Effector CD8-positive, alpha-beta T cell (primary cell): ENCODE measurements around the gene MLLT6.
"Not testable (repeated sequence)": the region's sequence is repeated elsewhere in the genome, so short reads cannot be mapped to it uniquely, and the experiment has no call there.

ENCODE experiments used
- DNase-seq: peaks from one replicate; lab custom pipeline; 2025; lab: John Stamatoyannopoulos, UW

MLLT6 gene

DNA sequence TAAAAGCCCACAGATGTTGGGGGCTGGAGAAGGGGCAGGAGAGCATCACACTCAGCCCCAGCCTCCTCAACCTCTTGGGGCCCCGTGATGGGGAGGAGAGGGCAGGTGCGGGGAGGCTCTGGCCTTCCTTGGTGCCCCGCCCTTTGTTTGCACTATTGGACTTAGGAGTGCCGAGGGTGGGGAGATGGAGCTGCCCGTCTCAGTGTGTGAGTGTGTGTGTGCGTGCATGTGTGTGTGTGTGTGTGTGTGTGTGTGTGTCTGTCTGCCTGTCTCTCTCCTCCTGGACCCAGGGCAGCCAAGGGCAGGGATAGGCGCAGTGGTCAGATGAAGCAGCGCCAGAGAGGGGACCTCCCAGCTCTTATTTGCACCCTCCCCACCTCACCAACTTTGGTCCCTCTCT, 21.1 kb downstream of the MLLT6 start:
- DNase-seq: not testable (repeated sequence)

DNA sequence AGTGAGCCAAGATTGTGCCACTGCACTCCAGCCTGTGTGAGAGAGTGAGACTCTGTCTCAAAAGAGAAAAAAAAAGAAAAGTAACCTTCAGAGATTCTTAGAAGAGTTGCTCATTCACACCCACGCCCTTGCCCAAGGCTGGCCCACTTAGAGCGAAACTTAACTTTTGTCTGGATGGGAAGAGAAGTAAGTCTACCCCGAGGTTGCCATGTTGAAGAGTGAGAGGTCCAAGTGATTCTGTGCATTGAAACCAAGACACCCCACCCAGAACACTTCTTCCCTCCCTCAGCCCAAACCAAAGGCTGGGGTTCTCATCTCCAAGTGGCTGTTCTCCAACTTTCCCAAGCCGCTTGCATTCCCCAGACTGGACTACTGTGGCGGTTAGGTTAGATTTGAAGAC, 22.7 kb downstream of the MLLT6 start:
- DNase-seq: no peak

DNA sequence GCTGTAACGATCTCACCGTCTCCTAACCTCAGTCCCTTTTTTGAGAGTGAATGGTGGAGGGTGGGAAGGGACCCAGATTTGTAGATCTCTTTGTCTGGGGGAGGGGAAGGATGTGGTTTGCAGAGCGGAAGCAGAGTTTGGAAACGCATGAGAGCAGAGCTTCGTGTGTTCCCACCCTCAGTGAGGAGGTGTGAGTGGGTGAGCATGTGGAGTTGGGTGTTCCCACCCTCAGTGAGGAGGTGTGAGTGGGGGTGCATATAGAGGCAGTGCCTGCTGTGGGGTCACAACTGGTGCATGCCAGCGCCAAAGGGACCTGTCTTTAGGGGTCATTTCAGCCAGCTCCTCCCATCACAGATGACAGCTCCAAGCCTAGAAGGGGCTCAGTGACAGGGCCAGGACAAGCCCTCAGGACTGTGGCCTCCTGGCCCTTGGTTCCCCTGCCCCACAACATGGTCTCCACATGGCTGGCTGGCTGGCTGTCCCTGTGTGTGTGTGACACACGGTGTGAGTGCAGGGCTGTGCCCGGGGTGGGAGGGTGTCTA, 23.3 kb downstream of the MLLT6 start:
- DNase-seq: peak; percentile 44

GRCh38 chr17:38729368-38729885, 24.4 kb downstream of the MLLT6 start:
- no peak for DNase-seq

GRCh38 chr17:38729886-38730525, 24.9 kb downstream of the MLLT6 start, which contains the start of gene CISD3:
TSS of gene CISD3 (plus strand) at chr17:38730341. CDS start at chr17:38730359, 18 bp downstream.
- peak; percentile 70 for DNase-seq

- DNase-seq: no peak
These were observed 25.7 kb downstream of the MLLT6 start for GRCh38 chr17:38730526-38731379.

GRCh38 chr17:38731526-38732294, 26.6 kb downstream of the MLLT6 start:
- DNase-seq: no peak

DNA sequence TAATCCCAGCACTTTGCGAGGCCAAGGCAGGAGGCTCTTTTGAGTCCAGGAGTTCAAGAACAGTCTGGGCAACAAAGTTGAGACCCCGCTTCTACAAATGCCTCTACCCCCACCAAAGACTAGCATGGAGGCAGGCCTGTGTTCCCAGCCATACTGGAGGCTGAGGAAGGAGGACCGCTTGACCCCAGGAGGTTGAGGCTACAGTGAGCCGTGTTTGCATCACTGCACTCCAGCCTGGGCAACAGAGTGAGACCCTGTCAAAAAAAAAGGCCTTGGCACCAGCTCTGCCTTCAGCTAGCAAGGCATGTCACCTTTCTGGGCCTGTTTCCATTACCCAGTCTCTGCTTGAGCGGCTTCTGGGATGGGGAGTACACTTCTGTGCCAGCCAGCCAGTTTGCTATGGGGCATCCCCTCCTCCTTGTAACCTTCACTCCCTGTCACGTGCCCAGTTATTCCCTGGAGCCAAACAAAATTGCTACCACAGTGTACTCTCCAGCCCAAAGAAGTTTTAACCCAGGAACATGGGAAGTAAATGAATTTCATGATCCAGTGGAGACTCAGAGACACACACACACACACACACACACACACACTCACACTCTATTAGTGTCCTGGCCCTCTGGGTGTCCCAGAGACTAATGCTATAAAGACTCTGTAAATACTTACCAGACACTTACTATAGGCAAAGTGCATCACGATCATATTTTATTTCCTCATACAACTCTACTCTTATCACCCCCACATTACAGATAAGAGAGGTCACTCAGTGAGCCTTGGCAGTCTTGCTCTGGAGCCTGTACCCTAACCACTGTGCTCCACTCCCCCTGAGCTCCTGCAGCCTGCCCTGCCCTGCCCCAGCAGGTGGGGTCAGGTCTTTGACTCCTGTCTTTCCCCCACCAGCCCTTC, 27.6 kb downstream of the MLLT6 start:
- no peak for DNase-seq

DNA sequence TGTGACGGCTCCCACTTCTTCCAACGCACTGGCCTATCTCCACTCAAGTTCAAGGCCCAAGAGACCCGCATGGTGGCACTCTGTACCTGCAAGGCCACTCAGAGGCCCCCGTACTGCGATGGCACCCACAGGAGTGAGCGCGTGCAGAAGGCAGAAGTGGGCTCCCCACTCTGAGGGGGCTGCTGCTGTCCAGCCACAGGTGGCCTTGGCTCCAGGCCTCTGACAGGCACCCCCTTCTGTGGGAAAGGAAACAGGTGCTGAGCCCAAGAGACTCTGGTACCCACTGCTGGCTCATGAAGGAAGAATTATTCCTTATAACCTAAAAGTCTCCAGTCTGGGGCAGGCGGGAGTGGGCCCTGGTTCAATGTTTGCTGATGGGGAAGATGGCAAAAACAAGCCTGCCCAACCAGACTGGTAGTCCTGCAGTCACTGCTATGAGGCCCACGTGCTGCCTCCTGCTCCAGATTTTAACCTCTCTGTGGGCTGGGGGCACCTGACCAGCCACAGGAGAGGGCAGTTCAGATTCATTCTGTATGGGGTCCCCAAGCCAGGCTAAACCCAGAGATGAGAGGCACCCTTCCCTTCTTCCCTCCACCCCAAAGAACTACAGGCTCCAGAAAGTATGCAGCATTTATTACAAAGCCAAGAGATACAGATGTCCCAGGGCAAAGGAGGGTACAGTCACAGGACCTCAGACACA, 28.4 kb downstream of the MLLT6 start:
- no peak for DNase-seq

DNA sequence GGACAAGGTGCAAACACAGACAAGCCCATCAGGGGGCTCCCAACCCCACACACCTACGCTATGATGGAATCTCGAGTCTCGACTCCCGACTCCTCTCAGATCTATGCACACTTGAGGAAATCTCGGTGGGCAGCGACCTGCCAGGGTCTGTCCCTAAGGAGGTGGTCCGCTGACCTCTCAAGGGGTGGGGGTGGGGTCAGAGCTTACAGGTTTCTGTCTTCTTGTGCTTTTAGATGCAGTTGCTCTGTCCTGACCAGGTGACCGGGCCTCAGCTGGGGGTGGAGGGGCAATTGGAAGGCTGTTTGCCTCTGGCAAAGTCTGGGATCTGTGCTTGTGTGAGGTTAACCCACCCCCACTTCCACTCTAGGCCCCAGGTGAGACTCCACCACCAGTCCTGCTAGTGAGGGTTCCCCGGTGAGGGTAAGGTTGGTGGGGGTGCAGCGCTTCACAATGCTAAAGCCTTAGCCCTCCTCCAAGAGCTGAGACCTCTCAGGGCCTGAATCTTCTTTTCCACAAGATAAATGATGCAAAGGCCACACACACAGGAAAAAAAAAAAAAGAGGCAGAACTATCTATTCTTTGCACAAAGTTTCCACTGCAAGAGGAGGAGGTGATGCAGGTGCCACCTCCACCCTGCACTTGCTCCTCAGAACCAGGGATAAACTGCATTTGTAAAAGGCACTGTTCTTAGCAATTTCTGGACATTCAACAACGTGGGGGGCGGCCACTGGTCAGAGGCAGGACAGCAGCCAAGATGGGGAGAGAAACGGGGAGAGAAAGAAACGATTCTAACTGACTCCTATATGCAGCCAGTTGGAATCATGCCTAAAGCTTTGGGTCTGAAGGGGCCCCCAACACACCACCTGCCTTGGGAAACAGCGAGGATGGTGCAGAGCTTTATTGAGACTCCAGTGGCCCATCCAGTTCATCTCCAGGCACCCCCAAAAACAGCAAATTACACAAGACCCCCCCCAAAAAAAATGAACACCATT, 29.2 kb downstream of the MLLT6 start:
- DNase-seq: no peak

DNA sequence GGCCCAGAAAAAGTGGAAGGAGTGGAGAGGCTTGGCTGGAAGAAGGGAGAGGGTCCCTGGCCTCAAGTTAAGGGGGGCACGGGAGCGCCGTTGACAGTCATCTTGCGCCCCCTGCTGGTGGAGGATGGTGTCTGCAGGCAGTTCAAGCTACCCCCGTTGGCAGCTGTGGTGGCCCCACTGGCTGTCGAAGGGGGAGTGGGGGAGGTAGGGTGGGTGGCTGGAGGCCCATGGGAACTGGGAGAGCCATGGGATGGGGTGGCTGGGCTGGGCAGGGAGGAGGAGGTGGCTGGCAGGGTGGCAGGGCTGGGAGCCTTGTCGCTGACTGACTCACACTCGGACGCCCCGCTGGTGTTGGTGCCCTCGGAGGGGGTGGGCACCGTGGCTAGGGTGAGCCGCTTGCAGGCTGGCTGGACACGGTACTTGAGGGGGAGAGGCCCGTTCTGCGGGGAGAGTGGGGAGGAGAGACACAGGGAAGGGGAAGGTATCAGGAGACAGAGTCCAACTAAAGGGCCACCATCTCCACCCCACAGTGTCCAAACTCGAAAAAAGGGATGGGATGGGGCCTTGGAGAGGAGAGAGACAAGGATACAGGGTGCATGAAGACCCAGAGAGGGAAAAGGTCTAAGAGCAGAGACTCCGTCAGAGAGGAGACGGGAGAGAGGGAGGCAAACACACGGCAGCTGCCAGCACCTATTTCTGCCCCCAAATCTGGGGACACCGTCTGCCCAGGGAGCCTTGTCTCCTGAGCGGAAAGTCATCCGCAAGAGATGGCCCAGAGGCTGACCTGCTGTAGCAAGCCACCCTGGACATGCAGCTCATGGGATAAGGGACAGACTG, 30.3 kb downstream of the MLLT6 start:
- peak; percentile 76 for DNase-seq

DNA sequence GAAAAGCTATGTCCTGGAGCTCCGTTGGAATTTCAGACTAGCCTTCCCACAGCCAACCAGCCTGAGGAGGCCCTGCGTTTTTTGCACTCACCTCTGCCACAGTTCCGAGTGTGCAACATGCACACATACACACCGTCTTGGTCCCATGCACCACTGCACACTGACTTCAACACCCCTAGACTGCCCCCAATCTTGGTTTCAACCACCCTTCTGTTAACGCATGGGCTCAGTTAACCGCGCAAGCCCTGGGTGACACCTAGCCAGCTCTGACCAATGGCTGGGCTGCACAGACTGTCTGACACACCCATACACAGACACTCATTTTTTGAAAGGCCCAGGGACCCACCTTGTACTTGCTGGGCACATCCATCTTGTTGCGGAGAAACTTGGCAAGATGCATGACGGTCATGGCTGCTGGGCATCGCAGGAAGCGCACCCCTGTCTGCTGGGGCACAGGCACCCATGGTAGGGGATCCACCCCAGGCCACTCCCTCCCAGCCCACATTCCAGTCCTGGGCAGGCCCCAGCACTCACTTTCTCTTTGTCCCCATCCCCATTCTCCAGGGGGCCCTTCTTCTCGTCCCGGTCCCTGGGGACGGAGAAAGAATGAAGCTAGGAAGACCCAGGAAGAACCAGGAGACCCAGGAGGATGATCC, 33.1 kb downstream of the MLLT6 start:
- DNase-seq: no peak

- no peak for DNase-seq
These were observed 33.6 kb downstream of the MLLT6 start for GRCh38 chr17:38738686-38739085.

- no peak for DNase-seq
These were observed 34.2 kb downstream of the MLLT6 start for GRCh38 chr17:38739305-38739704.

DNA sequence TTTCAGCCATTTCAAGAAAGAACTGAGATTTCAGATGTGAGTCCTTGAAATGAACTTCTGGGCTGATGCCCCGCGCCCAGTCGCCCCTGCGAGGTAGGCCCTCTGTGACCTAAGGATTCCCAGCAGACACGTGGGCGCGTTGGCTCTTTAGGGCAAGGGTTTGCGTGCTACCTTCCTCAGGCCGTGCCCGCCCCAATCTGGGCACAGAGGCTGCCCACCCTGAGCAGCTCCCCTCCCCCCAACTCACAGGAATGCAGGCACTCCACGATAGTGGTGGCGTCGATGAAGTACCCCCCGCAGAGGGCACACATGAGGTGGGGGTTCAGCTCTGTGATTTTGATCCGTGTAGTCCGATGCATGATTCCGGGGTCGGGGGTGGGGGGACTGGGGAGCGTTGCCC, 35.0 kb downstream of the MLLT6 start:
- DNase-seq: no peak

GRCh38 chr17:38740806-38741205, 35.7 kb downstream of the MLLT6 start:
- no peak for DNase-seq

GRCh38 chr17:38741461-38741860, 36.4 kb downstream of the MLLT6 start:
- DNase-seq: no peak
